GM23248 (cell line): Measurements from ENCODE around the gene CC2D2A.

Experiments
- EZH2 ChIP-seq: fragments of 200-600 bp; sonication (generic); IDR thresholded peaks from 2 replicates; pipeline ENCODE4 v1.6.1; 2018; ENCODE audit warnings: antibody characterized with exemption, mild to moderate bottlenecking; ENCODE audit not compliant: insufficient read depth, poor library complexity, severe bottlenecking
- EZH2phosphoT487 ChIP-seq: fragments of 200-600 bp; sonication (generic); IDR thresholded peaks from 2 replicates; pipeline ENCODE4 v1.6.1; 2018; ENCODE audit warnings: antibody characterized with exemption, moderate library complexity, mild to moderate bottlenecking, low read depth; ENCODE audit not compliant: insufficient read depth

GRCh38 chr4:15610855-15611254 is 141.2 kb downstream of the CC2D2A start:
- TF ChIP-seq EZH2 (no peak), EZH2phosphoT487 (no peak)
